DMS53 treated with DMSO at 0.1 percent for 48 hours (cell line): ENCODE data around the gene GRIP1.
A peak's percentile ranks its signal among the peaks of the same experiment; 100 is the strongest.

Experiments
- DNase-seq: peaks from one replicate; lab custom pipeline; 2025; ENCODE audit not compliant: unreplicated experiment; lab: John Stamatoyannopoulos, UW

GRIP1 gene

DNA sequence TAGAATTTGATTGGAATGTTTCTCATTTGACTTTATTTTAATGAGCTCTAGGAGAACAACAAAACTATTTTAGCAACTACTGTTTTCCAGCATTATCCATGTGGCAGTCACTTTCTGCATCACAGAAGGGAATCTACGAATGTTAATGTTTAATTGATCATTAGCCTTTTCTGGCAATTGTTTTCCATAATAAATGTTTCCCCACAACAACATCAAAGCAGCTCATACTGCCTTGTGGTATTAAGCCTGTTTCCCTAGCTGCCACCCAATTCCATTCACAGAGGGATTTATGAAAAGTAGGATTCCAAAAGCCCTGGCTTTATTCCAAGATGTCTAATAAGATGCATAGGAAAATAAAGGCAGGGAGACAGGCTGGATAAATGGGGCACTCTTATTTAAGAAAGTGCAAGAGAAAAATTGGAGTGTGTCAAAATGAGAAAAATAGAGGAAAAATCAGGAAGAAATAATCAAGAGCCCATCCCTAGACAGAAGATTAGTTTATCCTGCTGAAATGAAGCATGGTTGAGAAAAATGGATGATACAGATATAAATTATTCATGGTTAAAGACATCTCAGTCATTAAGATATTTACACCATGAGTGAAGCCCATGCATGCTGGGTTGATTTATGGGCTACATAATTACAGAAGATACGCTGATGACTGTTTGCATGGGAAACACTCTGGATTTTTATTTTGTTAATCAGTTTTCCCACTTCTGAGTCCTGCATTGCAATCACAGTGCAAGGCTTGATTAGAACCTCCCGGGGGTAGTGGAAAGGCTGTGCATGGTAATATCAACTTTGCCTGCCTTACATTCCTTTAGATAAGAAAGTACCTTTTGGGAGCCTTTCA, 196.3 kb downstream of the GRIP1 start:
- DNase-seq: no peak

DNA sequence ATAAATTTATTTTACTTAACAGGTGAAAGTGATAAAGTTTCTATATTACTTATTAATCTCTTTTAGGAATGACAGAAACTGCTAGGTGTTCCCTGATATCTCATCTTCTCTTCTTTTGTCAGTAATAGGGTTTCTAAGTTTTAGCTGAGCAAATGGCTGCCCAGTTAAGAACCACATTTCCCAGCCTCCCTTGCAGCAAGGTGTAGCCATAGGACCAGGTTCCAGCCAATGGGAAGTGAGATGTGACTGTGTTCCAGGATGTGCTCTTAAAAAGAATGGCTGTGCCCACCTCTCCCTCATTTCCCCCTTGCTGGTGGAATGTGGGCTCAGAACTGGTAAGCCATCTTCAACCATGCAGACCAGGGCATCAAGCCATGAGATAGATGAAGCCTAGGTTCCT, 210.9 kb downstream of the GRIP1 start:
- DNase-seq: no peak

DNA sequence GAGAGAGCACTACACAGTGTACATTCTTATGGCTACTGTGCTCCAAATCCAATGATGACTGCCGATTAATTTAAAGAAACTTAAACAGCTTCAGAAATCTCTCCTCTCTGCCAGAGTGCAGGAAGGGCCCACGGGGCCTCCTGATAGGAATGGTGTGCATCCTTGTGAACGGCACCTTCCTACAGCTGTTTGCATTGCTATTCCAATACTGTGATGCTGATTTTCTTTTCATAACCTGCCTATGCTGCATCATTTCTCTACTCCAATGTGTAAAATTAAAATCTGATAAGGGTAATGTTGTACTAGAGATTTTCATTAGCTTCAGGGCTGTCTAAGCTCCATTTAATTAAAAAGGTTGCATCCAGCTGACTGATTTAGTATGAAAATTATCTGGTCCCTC, 217.5 kb downstream of the GRIP1 start:
- DNase-seq: no peak

DNA sequence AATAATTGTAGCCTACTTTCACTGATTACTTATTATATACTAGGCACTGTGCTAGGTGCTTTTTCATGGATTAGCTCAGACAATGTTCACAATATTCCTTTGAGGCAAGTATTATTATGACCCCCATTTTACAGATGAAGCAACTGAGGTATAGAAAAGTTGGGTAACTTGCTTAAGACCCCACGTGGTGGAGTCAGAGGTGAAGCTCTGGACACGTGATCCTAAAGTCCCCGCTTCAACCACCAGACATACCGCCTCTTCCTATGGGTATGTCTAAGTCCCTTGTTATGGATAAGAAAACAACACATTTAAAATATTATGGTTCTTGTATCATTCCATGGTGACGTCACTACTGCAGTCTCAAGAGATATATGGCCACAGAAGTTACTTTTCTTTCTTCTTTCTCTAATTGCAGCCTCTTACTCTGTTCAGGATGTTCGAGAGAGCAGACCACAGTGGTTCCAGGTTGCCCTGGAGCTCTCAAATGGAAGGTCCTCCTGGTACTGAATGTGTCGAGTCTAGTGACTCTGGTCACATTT, 218.9 kb downstream of the GRIP1 start:
- DNase-seq: no peak

DNA sequence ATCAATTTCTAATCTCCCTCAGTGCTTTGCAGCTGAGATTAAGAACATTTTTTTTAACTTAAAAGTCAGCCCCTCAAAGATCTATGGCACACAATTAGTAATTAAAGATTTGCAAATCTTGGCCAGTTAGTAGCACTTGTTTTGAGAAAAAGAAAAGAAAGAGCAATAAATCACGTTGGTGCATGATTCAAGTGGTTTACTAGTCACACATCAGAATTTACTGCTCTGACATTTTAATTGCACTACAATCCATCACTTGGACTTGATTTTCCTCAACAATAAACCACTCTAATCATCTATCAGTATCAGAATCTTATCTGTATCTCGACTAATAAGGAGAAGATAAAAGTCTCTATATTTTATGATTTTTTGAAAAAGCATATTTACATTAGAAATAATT, 222.3 kb downstream of the GRIP1 start:
- no peak for DNase-seq

DNA sequence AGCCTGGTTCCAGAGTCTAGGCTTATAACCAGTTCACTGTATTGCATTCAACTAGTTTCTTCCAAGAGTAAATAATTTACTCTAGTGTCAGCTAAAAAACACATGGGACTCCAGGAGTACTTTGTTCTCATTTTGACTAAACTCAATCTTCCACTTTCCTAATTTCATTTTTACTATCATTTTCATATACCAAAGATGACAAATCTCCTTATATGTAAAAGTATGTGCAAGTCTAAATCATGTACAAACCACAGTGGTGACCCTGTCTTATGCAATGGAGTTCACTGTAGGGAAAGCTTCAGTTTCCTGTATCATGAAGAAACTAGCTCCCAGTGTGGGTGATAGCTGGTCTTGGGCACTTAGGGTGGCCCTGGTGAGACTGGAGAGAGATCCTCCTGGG, 225.0 kb downstream of the GRIP1 start:
- no peak for DNase-seq

DNA sequence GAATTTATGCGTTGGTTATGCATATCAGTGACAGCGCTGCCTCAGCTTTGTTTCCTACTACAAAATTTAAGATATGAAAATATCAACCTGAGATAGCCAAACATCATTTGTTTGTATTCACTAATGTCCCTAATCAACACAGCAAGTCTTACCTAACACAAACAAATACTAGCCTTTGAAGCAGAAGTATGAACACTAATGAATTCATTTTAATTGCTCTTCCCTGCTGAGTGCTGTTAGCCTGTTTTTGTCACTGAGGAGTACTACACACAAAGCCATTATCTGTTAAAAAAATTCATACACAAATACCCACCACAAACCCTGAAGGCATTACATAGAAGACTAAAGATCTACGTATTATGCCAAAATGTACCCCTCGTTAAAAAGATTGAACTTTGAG, 225.8 kb downstream of the GRIP1 start:
- no peak for DNase-seq

DNA sequence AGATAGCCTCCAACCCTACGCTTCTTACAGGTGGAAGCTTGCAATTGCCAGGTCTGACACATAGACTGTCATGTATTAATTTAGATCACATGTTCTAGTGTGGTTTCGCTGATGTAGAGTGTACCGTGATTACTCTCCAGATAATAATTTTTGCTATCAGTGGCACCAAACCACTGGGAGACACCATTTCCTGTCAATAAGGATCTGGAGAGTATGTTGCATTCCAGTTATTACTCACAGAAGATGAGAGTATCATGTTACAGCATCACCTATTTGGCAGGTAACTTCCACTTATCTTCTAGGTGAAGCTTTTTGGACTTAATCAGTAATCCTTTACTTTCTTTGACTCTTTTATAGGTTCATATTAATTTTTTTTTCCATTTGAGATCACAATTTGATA, 229.3 kb downstream of the GRIP1 start:
- peak; percentile 55 for DNase-seq

DNA sequence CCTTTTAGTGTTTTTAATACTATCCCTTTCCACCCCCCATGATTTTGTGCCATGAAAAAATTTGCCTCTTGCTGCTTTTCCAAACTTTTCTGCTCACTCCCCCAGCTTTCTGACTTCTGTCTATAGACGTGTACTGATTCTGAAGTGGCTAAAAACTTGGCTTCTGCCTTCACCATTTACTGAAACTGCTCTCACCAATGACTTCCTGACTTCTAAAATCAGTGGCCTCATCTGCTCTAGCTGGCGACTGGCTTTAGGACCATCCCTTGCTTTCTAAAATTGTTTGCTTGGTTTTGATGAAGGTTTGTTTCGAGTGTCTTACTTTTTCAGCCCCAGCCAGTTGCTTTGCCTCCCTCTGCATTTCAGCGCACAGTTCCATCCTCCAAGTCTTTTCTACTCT, 231.2 kb downstream of the GRIP1 start:
- DNase-seq: no peak

DNA sequence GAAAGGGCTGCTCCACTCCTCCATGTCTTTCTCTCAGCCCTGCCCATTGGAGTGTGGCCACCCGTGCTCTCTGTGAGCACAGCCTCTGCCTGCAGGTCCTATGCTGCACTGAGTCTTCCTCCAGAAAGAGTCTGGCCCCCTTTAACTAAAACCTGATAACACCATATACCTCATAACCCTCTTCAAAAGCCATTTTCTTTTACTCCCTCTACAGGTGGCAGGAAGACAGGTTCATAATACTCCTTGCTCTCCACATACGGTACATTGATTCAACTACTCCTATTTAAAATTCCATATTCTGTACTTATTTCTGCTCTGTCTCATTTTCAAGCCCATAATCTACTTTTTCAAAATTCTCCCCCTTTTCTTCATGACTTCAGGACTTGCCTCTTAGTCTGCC, 232.6 kb downstream of the GRIP1 start:
- no peak for DNase-seq

DNA sequence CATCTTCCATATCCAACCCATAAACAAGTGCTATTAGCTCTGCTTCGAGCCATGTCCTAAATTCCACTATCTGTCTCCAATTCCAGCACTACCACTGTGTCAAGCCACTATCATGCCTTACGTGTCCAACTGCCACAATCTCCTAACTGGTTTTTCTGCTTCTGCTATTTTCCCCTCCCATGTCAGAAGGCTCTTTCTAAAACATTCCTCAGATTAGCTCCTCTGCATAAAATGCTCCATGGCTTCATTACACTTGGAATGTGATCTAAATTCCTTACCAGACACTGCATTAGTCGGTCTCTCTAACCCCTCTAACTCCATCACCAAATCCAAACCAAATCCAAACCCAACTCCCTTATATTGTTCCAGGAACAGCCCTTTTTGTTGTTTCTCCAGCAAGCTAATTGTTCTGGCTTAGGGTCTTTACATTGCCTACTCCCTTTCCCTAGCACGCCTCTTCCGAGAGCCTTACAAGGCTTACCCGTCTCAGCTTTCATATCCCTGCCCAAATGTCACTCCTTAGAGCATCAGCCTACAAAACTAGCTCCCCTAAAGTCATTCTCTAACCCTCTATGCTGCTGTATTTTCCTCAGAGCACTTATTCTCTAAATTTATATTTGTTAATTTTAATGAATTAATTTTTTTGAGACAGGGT, 236.8 kb downstream of the GRIP1 start:
- no peak for DNase-seq

DNA sequence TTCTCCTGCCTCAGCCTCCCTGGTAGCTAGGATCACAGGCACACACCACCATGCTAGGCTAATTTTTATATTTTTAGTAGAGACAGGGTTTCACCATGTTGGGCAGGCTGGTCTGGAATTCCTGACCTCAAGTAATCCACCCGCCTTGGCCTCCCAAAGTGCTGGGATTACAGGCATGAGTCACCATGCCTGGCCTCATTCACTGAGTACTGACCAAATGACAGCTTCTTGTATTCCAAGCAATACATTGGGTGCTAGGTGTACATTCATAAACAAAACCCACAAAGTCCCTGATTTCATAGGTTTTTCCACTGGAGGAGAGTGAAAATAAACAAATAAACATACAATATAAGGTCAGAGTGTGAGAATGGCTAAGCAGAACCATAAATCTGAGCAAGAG, 240.3 kb downstream of the GRIP1 start:
- no peak for DNase-seq

DNA sequence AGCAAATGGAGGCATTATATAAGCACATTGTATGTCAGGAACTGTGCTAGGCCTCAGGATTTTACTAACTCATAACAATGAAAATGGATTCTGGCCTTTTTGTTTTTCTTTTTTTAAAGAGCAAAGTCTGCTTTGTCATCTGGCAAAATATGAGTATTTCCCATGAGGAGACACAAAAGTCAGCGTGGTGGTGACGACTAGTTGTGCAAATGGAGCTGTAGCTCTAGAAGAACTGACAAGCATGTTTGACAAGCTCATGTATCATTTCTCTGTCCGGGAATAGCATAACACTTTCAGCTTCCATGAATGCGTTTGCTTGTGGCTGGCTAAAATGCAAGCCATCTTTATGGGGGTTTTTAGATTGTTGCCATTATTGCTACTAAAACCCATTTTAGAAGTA, 248.8 kb downstream of the GRIP1 start:
- no peak for DNase-seq

DNA sequence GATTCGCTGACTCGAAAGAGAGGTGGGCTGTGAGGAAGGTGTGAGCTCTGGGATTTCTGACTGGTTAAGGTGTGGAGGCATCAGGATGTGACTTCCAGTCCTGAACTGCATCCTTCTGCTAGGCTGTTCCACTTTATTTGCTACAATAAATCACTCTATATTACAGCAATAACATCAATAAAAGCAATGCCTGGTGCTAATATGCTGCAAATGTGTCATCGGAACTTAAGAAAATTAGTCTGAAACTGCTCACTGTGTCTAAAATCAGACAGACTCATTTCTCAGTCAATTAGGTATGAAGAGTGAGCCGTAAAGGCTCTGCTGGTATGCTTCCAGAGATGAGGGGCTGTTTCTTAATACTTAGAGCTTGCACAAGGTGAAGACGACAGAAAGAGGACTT, 250.0 kb downstream of the GRIP1 start:
- no peak for DNase-seq

DNA sequence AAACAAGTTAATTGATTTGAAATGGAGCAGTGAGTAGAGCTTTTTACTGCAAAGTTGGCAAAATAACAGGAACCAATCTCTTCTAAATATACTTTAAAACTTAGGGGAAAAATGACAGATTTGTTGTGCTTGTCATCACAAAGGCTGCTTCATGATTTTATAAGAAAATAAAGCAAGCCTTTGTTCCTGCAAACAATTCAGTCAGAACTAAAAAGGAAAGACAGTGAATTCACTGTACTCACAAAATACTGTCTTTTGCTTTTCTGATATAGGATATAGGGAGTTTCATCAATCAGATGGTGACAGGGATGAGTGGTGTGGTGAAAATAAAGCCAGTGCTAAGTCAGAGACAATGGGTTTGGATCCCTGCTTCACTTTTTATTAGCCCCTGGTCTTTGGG, 250.6 kb downstream of the GRIP1 start:
- no peak for DNase-seq

DNA sequence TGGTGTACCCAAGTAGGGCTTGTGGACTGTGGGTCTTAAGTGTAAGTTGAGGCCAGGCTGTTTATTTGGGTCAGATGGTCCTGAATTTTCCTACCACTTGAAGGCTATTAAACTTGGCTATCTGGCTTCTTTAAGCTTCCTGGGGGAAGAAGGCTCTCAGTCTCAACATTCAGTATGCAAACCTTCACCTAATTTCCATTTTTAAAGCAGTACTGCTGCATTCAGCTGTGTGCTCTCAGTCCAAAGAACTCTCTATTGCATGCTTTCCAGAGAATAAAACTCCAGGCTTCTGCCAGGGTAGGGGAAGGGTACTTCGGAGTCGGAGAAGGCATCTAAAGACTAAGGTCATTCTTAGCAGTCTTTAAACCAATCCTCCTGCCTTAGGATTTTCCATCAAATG, 252.2 kb downstream of the GRIP1 start:
- no peak for DNase-seq

DNA sequence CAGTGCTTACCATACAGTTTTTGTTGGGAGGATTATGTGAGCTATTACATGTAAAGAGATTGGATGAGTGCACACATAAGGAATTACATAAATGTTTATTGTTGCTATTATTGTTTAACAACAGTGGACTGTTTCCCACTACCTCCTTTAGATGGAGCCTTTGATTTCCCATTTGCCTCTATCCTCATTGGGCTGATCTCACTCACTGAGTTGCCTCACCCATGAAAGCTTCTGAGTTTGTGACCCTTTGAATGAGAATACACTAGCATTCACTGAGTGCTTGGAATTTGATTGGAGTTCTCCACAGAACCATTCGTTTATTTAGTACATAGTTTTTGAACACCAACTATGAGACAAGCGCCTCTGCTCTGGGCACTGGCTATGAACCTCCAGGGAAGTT, 255.6 kb downstream of the GRIP1 start:
- no peak for DNase-seq

DNA sequence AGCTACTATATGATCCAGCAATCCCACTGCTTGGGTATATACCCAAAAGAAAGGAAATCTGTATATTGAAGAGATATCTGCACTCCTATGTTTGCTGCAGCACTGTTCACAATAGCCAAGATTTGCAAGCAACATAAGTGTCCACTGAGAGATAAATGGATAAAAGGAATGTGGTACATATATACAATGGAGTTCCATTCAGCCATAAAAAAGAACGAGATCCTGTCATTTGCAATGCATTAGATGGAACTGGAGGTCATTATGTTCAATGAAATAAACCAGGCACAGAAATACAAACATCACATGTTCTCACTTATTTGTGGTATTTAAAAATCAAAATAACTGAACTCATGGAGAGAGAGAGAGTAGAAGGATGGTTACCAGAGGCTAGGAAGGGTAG, 260.0 kb downstream of the GRIP1 start:
- DNase-seq: no peak

DNA sequence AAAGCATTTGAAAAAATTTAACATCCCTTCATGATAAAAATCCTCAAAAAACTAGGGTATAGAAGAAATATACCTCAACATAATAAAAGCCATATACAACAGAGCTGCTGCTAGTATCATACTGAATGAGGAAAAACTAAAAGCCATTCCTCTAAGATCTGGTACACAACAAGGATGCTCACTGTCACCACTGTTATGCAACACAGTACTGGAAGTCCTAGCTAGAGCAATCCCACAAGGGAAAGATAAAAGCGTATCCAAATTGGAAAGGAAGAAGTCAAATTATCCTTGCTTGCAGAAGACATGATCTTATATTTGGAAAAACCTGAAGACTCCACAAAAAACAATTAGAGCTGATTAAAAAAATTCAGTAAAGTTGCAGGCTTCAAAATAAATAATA, 261.7 kb downstream of the GRIP1 start:
- no peak for DNase-seq

DNA sequence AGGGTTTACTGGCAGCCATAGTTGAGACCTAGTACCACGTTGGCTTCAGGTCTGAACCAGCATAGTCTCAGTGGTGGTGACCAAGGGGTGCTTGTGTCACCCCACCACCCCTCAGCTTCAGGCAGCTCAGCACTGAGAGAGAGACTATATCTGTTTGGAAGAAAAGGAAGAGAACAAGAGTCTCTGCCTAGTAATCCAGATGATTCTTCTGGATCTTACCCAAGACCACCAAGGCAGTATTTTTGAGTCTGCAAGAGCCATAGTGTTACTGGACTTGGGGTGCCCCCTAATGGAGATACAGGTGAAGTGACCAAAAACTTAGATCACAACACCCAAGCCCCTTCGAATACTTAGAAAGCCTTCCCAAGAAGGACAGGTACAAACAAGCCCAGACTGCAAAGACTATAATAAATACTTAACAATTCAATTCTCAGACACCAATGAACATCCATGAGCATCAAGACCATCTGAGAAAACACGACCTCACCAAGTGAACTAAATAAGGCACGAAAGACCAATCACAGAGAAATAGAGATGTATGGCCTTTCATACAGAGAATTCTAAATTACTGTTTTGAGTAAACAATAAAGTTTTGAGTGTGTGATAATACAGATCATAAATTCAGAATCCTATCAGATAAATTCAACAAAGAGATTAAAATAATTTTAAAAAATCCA, 269.5 kb downstream of the GRIP1 start:
- DNase-seq: peak; percentile 18

DNA sequence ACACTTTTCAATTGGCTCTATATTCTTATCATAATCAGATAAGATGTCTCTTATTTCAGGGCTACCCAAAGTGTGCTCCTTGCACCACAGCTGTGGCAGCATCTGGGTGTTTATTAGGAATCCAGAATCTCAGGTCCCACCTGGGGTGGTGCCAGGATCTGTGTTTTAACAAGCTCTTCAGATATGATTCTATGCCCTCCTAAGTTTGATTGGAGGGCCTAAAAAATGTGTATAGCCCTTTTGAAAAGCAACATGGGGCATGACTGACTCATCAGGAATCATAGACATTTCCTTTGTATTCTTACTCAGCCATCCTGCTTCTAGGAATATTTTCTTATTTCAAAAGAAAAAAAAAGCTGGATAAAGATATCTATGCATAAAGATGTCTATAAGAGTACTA, 273.5 kb downstream of the GRIP1 start:
- DNase-seq: no peak

DNA sequence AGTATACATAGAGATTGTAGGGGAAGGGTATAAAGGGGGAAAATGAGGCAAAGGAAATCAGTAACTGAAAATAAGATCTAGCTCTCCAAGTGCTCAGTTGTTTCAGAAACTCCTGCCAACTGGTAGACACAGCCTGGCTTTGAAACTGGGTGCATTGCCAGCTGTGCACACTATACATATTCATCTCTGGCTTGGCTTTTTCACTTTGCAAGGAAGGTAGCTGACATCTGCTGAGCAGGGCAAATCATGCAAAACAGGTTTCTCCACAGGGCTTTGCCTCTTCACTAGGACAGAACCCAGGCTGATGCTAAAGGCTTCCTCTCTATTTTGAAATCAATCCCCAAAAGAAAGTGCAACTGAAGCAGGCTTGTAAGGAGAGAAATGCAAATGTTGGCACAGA, 275.1 kb downstream of the GRIP1 start:
- peak; percentile 67 for DNase-seq
